Activated CD4-positive, alpha-beta T cell treated with anti-CD3 and anti-CD28 coated beads, Interleukin-2, amount 50 U/mL, for 24 hours (primary cell): ENCODE results near the gene TBC1D22A.

Source experiments
- DNase-seq, 2 donors: peaks; one replicate each; pipeline ENCODE4 v3.0.0-alpha.2; 2020; ENCODE audit warnings: low read depth in 1 of 2, low spot score in 1 of 2

Gene TBC1D22A

DNA sequence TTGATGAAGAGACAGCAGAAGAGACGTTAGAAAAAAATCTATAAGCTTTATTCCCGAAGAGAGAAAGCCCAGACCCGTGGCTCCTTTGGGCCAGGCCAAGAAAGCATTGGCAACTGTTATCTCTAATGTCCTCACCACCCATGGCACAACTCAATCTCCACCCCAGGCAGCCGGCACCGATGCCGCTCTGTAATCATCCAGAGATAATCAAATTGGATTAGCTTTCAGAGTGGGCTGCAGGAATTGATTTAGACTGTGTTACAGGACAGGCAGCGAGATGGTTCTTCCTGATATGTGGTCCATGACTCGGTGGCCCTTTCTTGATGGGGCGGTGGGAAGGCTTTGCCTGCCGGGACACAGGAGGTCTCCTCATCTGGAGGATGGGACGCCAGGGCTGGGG, 383.9 kb downstream of the TBC1D22A start:
- DNase-seq = no peak

DNA sequence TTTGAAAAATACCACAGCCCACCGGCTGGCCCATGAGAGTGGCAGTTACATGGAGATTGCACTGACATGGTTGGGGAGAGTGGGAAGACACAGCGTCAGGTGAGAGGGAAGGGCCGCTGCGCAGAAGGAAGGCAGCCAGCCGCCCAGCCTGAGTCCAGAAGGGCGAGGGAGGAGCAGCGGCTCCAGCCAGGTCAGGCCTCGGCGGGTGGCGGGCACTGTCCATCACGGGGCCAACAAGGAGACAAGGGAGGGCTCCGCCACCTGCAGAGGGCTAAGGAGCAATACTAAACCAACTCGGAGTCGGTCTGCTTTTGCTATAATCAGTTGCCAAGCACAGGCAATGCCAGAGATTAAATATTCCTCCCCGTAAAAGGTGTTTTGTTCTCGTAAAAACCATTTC, 384.5 kb downstream of the TBC1D22A start:
- DNase-seq = no peak

DNA sequence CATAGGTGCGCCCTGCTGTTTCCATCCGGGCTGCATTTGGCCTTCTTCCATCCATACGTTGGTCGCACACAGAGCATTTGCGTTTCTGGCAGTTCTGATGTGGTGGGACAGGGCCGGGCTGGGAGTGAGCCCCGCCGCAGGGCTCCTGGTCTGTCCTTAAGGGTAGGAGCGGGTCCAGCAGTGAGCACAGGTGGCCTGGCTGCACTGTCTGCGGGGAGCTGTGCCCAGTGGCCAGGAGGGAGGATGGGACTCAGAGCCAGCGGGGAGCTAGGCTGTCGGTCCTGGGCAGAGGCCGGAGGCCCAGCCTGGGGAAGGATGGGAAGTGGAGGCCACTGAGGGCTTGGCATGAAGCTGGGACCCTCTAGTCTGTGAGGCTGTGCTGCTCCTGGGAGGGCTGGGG, 385.1 kb downstream of the TBC1D22A start:
- DNase-seq = no peak

DNA sequence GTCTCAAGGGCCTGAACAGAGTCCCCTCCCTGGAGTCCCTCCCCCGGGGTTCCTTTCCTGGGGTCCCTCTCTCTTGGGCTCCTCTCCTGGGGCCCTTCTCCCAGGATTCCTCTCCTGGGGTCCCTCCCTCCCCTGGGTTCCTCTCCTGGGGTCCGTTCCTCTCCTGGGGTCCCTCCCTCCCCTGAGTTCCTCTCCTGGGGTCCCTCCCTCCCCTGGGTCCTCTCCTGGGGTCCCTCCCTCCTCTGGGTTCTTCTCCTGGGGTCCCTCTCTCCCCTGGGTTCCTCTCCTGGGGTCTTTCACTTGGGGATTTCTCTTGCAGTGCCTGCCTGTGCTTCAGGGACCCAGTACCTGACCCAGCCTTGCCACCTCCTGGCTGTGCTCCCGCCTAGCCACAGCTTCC, 386.1 kb downstream of the TBC1D22A start:
- DNase-seq = no peak

DNA sequence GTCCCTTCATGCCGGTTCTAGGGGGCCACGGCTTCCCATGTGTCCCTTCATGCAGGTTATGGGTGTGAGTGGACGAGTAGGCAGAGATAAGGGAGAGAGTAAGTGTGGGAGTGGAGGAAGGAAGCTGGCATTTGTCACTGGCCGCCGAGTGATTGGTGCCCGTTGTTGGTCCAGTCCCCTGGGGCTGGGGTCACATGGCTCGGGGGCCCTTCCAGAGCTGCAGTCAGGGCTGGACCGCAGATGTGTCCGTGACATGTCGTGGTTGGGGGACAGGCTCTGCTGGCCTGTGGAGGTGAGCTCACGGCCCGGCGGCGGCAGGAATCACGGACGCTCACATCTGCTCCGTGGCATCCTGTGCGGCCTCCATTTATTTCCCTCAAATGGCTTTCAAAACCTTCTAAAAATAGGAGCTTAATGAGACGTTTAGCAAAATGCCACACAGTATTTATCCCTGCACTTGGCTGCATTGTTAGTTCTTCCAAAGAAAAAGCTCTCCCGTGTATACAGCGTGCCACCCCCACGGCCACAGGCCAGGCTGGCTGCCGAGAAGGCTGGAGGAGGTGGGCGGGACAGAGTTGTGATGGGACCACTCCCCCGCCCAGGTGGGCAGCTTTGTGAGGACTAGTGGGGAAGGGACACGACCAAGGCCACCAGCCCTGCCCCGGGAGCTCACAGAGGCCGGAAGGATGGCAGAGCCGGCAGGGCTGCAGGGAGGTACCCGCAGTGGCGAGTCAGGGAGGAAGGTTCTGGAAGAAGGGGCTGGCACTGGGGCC, 386.7 kb downstream of the TBC1D22A start:
- no peak for DNase-seq

DNA sequence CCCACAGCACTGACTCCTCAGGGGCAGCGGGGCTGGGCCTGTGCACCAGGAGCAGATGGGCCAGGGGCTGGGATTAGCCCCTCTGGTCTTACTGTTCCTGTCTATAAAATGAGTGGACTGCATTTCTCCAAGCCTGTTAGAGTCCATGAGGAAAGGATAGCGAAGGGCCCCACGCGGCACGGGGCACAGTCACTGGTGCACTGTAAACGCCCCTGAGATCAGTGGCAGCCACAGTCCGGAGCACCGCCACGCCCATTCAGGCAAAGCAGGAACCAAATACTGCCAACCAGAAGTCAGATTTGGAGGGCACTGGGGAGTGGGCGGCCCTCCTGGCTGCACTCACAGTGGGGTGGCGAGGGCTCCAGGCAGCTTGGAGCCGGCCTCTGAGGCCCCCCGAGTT, 387.5 kb downstream of the TBC1D22A start:
- DNase-seq = no peak

DNA sequence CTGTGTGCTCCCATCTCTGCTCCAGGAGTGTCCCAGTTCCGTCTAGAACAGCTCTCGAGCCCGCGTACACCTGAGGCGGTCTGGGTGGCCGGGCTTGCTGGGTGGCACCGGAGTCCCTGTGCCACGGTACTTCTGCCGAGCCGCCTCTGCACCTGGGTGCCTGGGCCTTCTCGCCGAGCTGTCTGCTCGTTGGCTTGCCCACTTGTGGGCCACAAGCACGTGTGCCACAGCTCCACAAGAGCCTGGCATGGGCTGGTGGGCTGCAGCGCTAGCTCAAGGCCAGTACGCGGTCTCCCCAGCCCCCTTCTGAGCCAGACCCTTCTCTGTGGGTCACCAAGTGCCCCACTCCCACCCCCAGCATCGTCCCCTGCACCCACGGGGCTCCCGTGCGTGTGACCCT, 388.0 kb downstream of the TBC1D22A start:
- DNase-seq = no peak

DNA sequence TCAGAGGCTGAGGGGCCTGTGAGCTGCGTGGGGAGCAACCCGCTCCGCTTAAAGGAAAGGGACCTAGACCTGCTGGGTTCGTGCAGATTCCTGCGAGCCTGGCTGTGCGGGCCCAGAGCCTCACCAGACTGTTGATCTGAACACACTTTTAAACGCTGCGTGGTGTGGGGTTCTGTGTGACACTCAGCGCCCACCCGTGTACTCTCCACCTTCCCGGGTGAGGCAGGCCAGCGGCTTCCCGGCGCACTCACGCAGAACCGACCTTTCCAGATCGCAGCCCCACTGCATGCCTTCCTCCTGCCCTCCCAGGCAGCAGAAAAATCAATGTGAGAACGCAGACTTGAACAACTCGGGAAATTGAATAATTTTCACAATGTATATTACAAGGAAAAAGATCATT, 388.6 kb downstream of the TBC1D22A start:
- no peak for DNase-seq

DNA sequence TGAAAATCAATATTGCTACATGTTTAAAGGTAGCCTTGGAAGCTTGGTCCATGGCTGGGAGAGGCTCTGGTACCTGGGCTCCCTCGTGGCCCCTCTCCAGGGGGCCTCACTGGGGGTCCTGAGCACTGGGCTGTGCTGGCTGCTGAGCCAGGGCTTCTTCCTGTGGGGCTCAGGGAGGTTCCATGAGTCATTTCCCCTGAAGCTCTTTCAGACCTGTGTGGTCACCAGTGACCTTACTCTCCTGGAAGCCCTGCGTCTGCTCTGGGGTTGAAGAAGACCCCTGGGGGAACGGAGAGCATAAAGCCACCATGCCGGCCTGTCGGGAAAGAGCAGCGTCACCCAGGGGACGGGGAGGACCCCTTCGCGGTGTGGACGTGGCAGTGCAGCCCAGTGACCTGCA, 389.0 kb downstream of the TBC1D22A start:
- DNase-seq = no peak

DNA sequence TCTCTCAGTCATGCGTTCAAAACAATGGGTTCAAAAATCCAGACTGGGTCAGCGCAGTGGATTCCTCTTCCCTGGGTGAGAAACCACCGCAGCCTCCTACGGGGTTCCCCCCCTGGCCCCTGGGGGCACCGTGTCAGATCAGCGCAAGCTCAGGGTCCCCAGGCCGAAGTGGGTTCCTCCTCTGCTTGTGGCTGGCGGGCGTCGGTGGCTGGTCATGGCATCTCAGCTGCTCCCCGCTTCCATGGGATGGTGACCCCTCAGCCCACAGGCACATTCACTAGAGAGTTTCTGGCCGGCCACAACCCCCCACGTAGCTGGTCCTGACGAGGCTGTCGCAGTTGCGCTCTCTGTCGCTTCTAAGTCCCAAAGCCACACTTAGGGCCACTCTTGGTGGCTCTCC, 389.8 kb downstream of the TBC1D22A start:
- no peak for DNase-seq

DNA sequence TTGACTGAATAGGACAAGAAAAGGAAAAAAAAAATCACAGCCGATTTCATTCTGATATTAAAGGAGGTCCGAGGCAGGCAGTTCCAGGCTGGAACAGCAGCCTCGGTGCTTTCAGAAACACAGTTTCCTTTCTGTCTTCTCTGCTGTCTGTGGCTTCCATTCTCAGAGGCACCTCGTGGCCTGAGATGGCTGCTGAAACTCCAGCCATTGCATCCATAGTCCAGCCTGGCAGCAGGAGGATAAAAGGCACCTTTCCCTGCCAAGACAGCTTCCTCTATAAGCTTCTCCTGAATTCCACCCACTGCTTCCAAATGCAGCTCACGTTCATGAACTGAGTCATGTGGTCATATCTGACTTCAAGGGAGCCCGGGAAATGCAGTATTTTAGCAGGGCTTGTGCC, 390.5 kb downstream of the TBC1D22A start:
- no peak for DNase-seq

DNA sequence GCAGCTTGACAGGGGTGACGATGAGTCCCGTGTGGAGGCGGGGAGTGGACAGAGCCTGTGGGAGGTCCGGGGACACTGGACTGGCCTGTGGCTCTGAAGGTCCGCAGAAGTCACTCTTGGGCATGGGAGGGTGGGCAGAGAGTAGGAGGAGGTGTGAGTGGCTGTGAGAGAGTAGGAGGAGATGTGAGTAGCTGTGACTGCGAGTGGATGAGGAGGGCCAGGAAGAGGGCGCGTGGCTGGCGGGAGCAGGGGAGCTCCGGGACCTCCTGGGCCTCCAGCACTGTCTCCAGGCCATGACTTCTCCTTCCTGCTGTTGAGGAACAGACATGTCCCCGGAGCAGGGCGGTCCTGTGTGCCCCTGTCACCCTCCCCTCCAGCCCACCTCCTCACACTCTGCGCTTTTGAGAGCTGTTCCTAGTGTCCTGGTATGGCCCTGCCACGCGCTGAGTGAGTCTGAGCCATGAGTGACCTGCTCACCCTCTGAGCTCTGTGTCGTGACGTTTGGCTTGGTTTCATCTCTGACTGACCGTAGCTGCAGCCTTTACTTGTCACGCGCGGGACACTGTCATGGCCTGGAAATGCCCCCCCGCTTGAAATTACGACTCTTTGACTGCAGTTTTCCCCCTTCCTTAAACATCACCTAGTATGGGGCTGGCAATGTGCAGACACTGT, 391.5 kb downstream of the TBC1D22A start:
- DNase-seq = no peak

DNA sequence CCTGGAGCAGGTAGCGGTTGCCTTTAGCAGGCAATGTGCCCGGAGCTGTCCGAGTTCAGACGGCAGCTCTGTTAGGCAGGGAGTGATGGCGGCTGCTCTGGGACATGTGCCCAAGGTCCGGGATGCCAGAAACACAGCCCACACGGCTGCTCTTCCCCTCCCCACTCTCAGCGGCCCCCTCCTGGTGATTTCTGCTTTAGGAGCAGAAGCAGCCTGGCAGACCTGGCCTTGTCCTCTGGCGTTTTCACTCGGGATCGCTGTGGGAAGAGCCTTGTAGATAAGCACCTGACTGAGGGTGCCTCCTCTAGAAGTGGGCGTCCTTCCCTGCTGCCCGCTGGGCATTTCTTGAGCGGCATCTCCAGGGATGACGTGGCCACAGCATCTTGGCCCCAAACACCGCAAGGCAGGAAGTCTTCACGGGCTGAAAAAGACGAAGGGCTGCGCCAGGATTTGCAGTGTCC, 392.2 kb downstream of the TBC1D22A start:
- DNase-seq = no peak

DNA sequence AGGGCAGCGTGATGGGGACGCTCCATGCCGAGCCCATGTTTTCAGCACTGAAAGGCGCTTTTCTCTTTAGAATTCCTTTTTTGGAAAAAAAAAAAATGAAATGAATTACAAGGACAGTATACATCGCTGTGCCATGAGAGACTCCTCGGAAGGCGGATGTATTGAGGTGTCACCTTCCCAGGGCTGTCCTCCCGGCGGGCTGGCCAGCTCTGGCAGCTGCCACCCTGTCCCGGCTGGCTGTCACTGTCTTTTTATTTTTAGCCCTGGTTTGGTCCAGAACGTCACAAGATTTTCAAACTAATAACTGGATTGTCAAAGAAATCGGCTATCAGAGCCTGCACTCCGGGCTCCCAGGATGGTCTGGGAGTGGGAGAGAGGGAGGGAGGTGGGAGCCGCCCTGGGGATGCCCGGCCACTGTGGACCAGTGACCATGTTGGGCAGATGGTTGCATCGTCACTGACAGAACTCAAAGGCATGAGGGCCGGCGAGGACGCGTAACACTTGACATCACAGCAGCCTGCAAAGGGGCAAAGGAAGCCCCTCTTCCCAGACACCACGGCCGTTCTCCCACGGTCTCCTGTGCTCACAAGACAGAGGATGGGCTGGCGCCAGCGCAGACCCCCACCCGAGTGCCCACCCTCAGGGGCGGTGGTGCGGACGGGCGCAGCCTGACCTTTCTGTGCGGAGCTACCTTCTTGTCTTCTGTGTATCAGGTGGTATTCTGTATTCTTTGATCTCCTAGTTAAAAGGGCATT, 392.9 kb downstream of the TBC1D22A start:
- DNase-seq = no peak

DNA sequence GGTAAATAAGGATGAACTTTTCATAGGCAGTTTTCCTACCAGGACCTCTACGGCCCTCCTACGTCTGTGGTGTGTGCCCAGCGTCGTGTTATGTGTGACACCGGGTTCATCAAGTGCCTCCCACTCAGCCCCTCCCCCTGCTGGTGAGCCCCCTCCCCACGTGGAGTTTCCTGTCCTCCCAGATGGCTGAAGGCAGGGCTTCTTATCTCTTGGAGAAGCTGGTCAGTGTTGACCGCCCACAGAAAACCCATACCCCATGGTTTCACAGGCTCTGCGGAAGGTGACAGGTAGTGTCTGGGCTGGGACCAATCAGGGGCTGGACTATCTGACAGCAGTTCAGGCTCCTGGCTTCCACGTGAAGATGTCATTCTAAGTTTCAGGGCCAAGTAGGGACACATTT, 393.5 kb downstream of the TBC1D22A start:
- no peak for DNase-seq

DNA sequence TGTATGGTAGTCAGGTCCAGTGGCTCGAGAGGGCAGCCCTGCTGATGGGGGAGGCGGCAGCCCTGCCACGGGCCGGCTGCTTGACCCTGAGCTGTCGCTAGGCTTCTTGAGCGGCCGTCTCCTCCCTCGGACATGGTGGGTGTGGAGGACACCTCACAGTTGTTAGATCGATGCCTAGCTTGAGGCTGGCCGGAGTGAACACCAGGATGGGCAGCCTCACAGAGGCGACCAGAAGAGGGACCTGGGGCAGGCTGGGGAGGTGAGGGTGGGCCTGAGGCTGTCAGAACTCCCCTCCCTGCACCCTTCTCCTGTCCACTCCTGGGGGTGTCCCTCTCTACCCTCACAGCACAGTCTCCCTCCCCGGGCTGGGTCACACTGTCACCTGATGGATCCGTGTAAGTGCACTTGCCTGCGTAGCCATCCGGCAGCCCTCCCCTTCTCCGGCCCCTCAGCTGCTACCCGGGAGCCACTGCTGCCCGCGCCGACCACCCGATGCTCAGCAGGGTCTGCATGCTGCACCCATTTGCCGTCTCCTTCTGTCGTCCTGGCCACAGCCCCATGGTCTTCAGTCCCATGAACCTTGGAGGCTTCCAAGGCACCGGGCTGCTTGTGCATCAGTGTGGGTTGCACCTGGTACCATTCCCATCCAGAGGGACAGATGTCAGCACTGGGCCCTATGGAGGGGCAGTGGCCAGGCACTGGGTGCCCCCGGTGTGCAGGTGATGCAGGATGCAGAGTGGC, 394.1 kb downstream of the TBC1D22A start:
- DNase-seq = no peak

DNA sequence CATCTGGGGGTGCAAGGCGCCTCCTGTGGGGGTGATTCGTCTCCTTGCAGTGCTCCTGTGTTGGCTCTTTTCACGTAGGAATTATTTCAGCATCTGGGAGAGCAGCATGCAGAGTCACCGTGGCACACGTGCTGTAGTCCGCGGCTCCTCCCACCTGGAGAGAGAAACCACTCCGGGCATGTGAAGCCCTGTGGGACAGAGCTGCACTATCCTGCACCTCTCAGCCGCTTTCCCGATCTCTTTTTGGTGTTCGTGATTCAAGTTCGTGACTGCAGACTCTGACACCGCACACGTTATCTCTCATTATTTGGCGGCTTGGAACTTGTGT, 394.6 kb downstream of the TBC1D22A start:
- no peak for DNase-seq

DNA sequence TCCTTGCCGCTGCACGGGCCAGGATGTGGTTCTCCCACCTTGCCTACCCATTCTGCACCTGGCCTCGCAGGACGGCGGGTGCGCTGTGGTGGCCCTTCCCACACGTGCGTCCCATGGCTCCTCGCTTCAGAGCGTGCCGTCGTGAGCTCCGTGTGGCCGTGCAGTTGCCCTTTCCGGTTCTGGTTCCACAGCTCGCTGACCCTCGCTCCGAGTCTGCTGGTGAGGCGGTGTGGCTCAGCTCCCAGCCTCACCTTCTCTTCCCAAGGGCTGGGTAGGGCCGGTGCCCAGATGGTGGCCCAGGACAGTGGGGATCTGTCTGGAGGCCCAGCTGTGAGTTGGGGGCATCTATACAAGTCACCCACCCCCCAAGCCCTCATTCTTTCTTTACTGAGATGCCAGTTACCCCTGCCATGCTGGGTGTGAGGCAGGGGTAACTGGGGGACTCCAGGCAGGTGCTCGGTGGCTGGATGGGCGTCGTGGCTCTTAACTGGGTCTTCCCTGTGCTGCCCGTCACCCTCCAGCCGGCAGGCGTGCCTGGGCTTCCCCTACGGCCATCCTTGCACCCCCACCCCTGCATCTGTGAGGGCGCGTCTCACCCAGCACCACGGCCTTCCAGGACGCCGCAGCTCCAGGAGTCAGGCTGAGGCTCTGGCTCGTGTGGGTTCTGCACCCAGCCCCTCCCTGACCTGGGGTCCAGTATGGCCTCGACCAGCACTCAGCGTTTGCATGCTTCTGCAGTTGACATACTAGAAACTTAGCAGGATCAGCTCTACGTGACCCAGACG, 395.2 kb downstream of the TBC1D22A start:
- no peak for DNase-seq

DNA sequence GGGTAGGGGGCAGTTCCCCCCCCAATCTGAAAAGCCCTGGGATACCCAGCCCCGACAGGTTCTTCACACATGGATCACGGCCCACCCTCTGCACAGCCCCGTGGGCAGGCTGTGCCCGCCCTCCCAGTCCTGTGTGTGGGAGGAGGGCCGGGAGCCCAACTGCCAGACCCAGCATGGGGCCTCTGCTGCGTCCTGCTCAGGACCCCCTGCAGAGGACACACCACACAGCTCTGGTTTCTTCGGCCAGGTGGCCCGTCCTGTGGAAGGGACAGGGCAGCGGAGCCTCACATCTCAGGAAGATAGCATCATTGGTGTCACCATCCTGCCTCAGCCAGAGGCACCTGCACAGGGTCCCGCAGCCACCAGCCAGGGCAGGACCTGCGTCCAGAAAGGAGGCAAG, 396.0 kb downstream of the TBC1D22A start:
- no peak for DNase-seq

DNA sequence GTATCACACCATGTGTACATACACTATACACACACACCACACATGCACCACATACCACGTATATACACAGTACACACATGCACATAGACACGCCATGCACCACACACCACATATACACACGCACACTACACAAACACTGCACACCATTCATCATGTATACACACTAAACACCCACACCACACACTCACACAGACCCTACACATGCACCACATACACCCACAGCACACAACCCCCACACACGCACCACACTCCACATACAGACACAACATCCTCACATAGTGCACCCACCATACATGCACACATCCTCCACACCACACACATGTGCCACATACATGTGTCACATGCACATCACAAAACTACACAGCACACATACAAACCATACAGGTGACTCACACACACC, 397.1 kb downstream of the TBC1D22A start:
- DNase-seq = no peak

DNA sequence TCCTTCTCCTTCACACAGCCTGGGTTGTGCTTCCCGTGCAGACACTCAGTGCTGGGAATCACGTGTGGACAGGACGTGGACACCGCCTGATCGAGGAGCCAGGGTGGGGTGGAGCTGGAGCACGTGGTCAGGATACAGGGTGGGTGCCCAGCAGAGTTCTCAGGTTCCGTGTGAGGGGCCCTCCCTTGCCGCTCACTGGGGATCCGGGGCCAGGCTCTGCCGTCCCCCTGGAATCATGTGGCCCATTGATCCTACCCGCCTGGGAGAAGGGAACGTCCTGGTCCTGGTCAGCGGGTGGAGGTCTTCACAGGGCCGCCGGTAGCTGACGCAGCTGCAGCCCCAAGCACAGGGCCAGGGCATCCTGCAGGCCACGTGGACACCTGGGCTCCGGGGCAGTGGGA, 397.7 kb downstream of the TBC1D22A start:
- no peak for DNase-seq
